NCI-H510A treated with DMSO at 0.1 percent for 48 hours (cell line): Measurements from ENCODE around the gene ZCCHC3.
A peak's percentile ranks its signal among the peaks of the same experiment; 100 is the strongest.

Experiments
- DNase-seq: peaks from one replicate; lab custom pipeline; 2025; lab: John Stamatoyannopoulos, UW

The ZCCHC3 gene

DNA sequence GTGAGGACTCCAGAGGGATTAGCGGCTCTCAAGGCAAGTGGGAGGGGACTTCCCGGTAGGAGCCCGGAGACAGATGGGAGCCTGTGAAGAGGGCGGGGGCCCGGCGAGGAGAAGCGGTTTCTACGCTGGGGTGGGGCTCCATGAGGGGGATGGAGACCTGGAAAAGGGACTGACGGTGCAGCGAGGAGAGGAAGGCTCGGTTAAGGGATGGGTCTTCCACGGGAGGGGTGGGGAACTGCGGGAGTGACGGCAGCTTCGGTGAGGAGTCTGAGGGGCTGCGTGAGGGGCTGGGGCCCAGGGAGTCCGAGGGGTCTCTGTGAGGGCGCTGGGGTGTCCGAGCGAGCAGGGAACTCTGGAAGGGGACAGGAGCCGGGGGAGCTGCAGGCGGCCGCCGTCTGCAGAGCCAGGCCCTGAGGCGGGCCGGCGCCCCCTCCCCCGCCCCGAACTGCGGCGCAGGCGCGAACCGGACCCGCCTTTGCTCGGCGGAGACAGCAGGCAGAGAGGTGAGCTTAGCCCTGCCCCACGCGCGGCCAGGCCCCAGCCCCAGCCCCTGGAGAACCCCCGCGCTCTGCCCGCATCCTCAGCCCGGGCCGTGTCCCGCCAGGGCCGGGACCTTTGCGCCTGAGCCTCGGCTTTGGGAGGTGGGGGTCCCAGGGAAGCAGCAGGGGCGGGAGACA lies 49.4 kb downstream of the ZCCHC3 start, which contains the start of gene NRSN2:
TSS of gene NRSN2 (plus strand) at position 472 of the 677 bp plus-strand sequence. CDS start 2,533 bp downstream, outside the sequence.
- DNase-seq: peak; percentile 73

DNA sequence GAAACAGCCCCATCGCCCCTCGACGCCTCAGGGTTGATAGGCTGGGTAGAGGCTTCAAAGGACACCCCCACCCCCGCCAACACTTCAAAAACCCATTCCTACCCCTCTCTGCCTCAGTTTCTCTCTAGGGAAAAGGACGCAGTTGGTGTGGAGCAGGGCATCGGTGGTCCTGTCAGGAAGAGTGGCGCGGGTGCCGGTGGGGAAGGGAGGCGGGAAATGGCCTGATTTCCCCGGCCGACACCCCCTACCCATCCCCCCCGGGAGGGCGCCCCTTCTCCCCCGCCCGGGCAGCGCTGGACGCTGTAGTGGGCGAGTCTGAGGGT lies 49.9 kb downstream of the ZCCHC3 start:
- no peak for DNase-seq

DNA sequence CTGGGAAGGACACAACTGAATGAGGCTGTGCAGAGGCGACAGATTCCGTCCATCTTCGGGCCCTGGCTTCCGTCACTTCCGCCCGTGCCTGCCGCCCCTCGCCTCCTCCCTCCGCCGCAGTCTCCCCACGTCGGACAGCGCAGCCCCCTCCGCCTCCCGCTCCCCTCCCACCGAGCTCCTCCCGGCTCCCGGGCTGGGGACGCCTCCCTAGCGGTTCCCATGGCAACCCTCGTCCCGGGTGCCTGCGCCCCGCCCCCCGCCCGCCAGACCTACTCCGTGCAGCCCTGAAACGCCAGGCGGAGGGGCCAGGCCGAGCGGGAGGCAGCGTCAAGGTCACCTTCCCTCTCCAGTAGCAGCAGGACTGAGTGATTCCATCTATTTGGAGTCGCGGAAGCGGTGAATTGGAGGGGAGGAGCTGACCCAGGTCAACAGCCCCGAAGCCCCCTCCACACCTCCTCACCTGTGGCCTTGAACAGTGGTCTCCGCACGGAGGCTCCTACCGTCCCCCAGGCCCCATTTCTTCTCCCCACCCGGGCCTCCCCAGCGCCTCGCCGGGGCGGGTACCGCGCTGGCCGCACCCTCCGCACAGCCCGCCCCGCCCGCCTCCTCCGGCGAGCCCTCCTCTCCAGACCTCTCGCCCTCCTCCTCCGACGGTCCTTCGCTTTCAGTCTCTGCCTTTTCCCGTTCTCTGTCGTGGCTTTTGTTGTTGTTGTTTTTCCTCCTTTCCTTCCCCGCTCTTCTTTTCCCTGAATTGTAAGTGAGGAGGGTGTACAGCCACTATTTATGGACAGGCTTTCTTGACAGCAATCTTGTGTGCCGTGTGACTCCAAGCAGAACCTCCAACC lies 50.5 kb downstream of the ZCCHC3 start:
- DNase-seq: peak; percentile 96

DNA sequence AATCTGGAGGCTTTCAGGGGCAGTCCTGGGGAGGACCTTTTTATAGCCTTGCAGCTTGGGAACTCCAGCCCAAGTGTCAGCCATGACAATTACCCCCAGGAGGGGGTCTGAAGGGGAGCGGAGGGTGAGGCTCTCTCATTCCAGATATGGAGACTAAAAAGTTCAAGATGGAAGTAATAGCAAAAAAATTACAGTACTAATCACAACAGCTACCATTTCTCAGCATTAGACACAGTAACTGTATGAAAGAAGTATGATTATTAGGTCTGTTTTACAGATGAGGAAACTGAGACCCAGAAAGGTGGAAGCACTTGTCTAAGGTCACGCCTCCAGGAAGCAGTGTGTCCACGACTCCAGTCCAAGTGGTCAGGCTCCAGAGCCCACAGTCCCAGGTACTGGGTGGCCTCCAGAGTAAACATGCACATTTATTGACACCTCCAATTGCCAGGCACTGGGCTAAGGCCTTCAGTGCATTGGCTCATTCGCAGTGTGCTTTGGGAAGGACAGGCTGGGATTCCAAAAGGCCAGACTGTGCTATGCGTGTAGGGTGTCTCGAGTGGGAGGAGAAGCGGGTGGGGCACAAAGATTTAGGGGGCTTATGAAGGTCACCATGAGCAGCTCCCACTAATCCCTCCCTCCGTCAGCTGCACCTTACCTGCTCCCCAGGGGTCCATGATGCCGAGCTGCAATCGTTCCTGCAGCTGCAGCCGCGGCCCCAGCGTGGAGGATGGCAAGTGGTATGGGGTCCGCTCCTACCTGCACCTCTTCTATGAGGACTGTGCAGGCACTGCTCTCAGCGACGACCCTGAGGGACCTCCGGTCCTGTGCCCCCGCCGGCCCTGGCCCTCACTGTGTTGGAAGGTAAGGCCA lies 51.8 kb downstream of the ZCCHC3 start:
- DNase-seq: no peak
